Liver (tissue), 3 donors: ENCODE measurements around the gene NXPH4.

ENCODE experiments used
- ATF3 ChIP-seq: IDR thresholded peaks from 2 replicates; pipeline ENCODE4 v1.6.1; 2016; ENCODE audit warnings: antibody characterized with exemption
- CTCF ChIP-seq: fragments of 150-350 bp; IDR thresholded peaks from 2 replicates; pipeline ENCODE4 v1.5.1; 2017; ENCODE audit warnings: improper control_type of control experiment, low read depth, low read length; ENCODE audit not compliant: missing input control
- EGR1 ChIP-seq, 2 donors: IDR thresholded peaks; 2 replicates each; pipeline ENCODE4 v1.6.1; 2016 to 2018; ENCODE audit warnings: antibody characterized with exemption in 2 of 2, low read depth in 2 of 2
- GABPA ChIP-seq, 2 donors: IDR thresholded peaks in 1 of 2; conservative IDR thresholded peaks in 1 of 2; 2 replicates each; pipeline ENCODE4 v1.6.1; 2016; ENCODE audit warnings: antibody characterized with exemption in 2 of 2, mild to moderate bottlenecking in 1 of 2, moderate library complexity in 1 of 2
- JUND ChIP-seq, 2 donors: IDR thresholded peaks; 2 replicates each; pipeline ENCODE4 v1.6.1; 2016; ENCODE audit warnings: antibody characterized with exemption in 2 of 2
- RAD21 ChIP-seq, 2 donors: IDR thresholded peaks; 2 replicates each; pipeline ENCODE4 v1.6.1; 2016; ENCODE audit warnings: antibody characterized with exemption in 2 of 2, mild to moderate bottlenecking in 2 of 2
- REST ChIP-seq: IDR thresholded peaks from 2 replicates; pipeline ENCODE4 v1.6.1; 2016; ENCODE audit warnings: antibody characterized with exemption, mild to moderate bottlenecking
- SP1 ChIP-seq: IDR thresholded peaks from 2 replicates; pipeline ENCODE4 v1.6.1; 2018; ENCODE audit warnings: antibody characterized with exemption, mild to moderate bottlenecking
- TAF1 ChIP-seq: conservative IDR thresholded peaks from 2 replicates; pipeline ENCODE4 v1.6.1; 2016; ENCODE audit warnings: antibody characterized with exemption, mild to moderate bottlenecking
- donor health status: healthy.
- donor health status: healthy.

- TF ChIP-seq CTCF (no peak), GABPA (IDR thresholded peaks at IDR 0.05 in 1 of 2, conservative IDR thresholded peaks at IDR 0.05 in 1 of 2) (no peak), ATF3 (no peak), REST (no peak), TAF1 (no peak), SP1 (no peak), JUND (IDR thresholded peaks at IDR 0.05) (no peak), EGR1 (IDR thresholded peaks at IDR 0.05; ENCODE audit: low read depth in 2 of 2) (no peak), RAD21 (IDR thresholded peaks at IDR 0.05) (no peak)
Observed at GRCh38 chr12:57272337-57273151, 56.0 kb downstream of the NXPH4 start.
